ENCODE results near the gene GNAZ.

- TF ChIP-seq CTCF (IDR thresholded peaks at IDR 0.05) (no peak), POLR2A (IDR thresholded peaks at IDR 0.05) (no peak)
Observed at GRCh38 chr22:23053051-23053707, 17.1 kb upstream of the GNAZ start.
